Measurements from ENCODE around the gene METTL21C. TPM values are rescaled to one million over a fixed set of nuclear protein-coding genes. Genes with fewer than 3 reads are reported as not detected.

The METTL21C gene
- polyA plus RNA-seq, 1 donor from 2014 or later = not detected

- TF ChIP-seq TAF1 (IDR thresholded peaks at IDR 0.05; ENCODE audit: low read depth) = no peak
- no peak for TF ChIP-seq EP300 (conservative IDR thresholded peaks at IDR 0.05; ENCODE audit: poor library complexity, severe bottlenecking)
- TF ChIP-seq EZH2 (IDR thresholded peaks at IDR 0.05; ENCODE audit: borderline replicate concordance, insufficient read depth, low read length, poor library complexity, severe bottlenecking) = no peak
- no peak for TF ChIP-seq SMC3 (conservative IDR thresholded peaks at IDR 0.05; ENCODE audit: poor library complexity)
- Histone ChIP-seq H3K79me2 (replicated peaks; ENCODE audit: insufficient read depth, low read length) (no peaks in the 10 kb centered on the region), H3K9ac (ENCODE audit: low read length) (no peak overlapping the region), H3K27me3 (ENCODE audit: insufficient read depth, low read depth, low read length) (no peaks in the 10 kb centered on the region), H3F3A (ENCODE audit: insufficient read depth, low read length, poor library complexity, severe bottlenecking) (no peaks in the 10 kb centered on the region), H3K9me2 (ENCODE audit: insufficient read depth, low read length) (no peaks in the 10 kb centered on the region), H3K4me2 (ENCODE audit: low read length) (no peak overlapping the region), H3K9me3 (ENCODE audit: low read length) (no peaks in the 10 kb centered on the region), H2AFZ (ENCODE audit: low read depth, low read length) (no peak overlapping the region), H4K20me1 (ENCODE audit: insufficient read depth) (no peaks in the 10 kb centered on the region), H3K27ac (ENCODE audit: low read length) (no peak overlapping the region), H3K36me3 (ENCODE audit: insufficient read depth, low read length) (no peaks in the 10 kb centered on the region), H3K4me3 (ENCODE audit: low read length) (no peak overlapping the region)
These were observed 13.8 kb downstream of the METTL21C start for GRCh38 chr13:102680842-102681740.

GRCh38 chr13:102680133-102680717 lies 14.6 kb downstream of the METTL21C start:
- no peaks in the 10 kb centered on the region for H4K20me1 ChIP-seq (ENCODE audit: insufficient read depth)
- H3K27me3 ChIP-seq (ENCODE audit: insufficient read depth, low read depth, low read length) = no peaks in the 10 kb centered on the region
- no peaks in the 10 kb centered on the region for H3K9me2 ChIP-seq (ENCODE audit: insufficient read depth, low read length)
- no peak overlapping the region for H3K27ac ChIP-seq (ENCODE audit: low read length)
- no peak overlapping the region for H3K4me2 ChIP-seq (ENCODE audit: low read length)
- no peak overlapping the region for H3K4me3 ChIP-seq (ENCODE audit: low read length)
- TF ChIP-seq CTCF (IDR thresholded peaks at IDR 0.05; ENCODE audit: poor library complexity, severe bottlenecking) (no peak), RAD21 (conservative IDR thresholded peaks at IDR 0.05) (no peak), EP300 (conservative IDR thresholded peaks at IDR 0.05; ENCODE audit: poor library complexity, severe bottlenecking) (no peak), EZH2 (IDR thresholded peaks at IDR 0.05; ENCODE audit: borderline replicate concordance, insufficient read depth, low read length, poor library complexity, severe bottlenecking) (no peak), POLR2AphosphoS5 (IDR thresholded peaks at IDR 0.05) (no peak), TAF1 (IDR thresholded peaks at IDR 0.05; ENCODE audit: low read depth) (no peak), MXI1 (conservative IDR thresholded peaks at IDR 0.05; ENCODE audit: poor library complexity, severe bottlenecking) (no peak), REST (IDR thresholded peaks at IDR 0.05; ENCODE audit: borderline replicate concordance) (no peak), SMC3 (conservative IDR thresholded peaks at IDR 0.05; ENCODE audit: poor library complexity) (no peak)
- H3K36me3 ChIP-seq (ENCODE audit: insufficient read depth, low read length) = no peaks in the 10 kb centered on the region
- H3K79me2 ChIP-seq (replicated peaks; ENCODE audit: insufficient read depth, low read length) = no peaks in the 10 kb centered on the region
- H3F3A ChIP-seq (ENCODE audit: insufficient read depth, low read length, poor library complexity, severe bottlenecking) = no peaks in the 10 kb centered on the region
- H3K9ac ChIP-seq (ENCODE audit: low read length) = no peak overlapping the region
- no peaks in the 10 kb centered on the region for H3K9me3 ChIP-seq (ENCODE audit: low read length)
- no peak overlapping the region for H2AFZ ChIP-seq (ENCODE audit: low read depth, low read length)

All from neural cell (in vitro differentiated cells).